Endothelial cell of umbilical vein (primary cell): ENCODE results near the gene NDUFB7. TPM values are rescaled to one million over a fixed set of nuclear protein-coding genes. Genes with fewer than 3 reads are reported as not detected.

Experiments
- BruUV-seq: library from RNA; stranded (reverse); fragments of 400-500 nt; replicated peaks from 2 replicates; lab custom pipeline; 2021; lab: Mats Ljungman, UMichigan
- CTCF ChIA-PET: fragments of 300-600, 350-600 bp; sonication (Branson Sonifier 250); formaldehyde crosslinking; loops from one replicate; lab custom pipeline; 2021; ENCODE audit warnings: antibody characterized with exemption, inconsistent platforms; lab: Charles Lee
- POLR2A ChIA-PET: fragments of 300-600, 350-600 bp; sonication (Branson Sonifier 250); formaldehyde crosslinking; loops from one replicate; lab custom pipeline; 2021; ENCODE audit warnings: antibody characterized with exemption, inconsistent platforms; lab: Charles Lee
- DNase-seq: peaks from one replicate; pipeline ENCODE4 v3.0.0-alpha.2; 2011; ENCODE audit warnings: low read depth, low spot score
- FAIRE-seq: peaks from 2 replicates; lab custom pipeline; 2011; peaks lifted over from hg19 to GRCh38; lab: Jason Lieb, UNC
- H2AFZ ChIP-seq: 2 replicates; pipeline ENCODE4 v1.6.0; 2012; ENCODE audit warnings: low read depth, low read length, control low read depth, inconsistent platforms
- H3K27ac ChIP-seq: 2 replicates; pipeline ENCODE4 v1.5.1; 2011; ENCODE audit warnings: low read depth, mild to moderate bottlenecking, control low read depth, low read length, moderate library complexity; ENCODE audit not compliant: insufficient read depth
- H3K27me3 ChIP-seq, 2 experiments: 2 replicates each; pipeline versions ENCODE4 v1.6.0 to v1.6.1; 2011; ENCODE audit warnings: low read length in 2 of 2, mixed read lengths in 1 of 2; ENCODE audit not compliant: control insufficient read depth in 2 of 2, insufficient read depth in 2 of 2
- H3K36me3 ChIP-seq, 2 experiments: 2 replicates in 1 of 2; 3 replicates in 1 of 2; pipeline ENCODE4 v1.5.1; 2011; ENCODE audit warnings: low read length in 2 of 2, mild to moderate bottlenecking in 1 of 2, moderate library complexity in 1 of 2; ENCODE audit not compliant: control insufficient read depth in 2 of 2, insufficient read depth in 2 of 2; ENCODE audit errors: extremely low read depth in 1 of 2
- H3K4me1 ChIP-seq: 3 replicates; pipeline ENCODE4 v1.5.1; 2011; ENCODE audit warnings: mild to moderate bottlenecking, low read length; ENCODE audit not compliant: control insufficient read depth, insufficient read depth; ENCODE audit errors: extremely low read depth
- H3K4me2 ChIP-seq: 2 replicates; pipeline ENCODE4 v1.6.1; 2011; ENCODE audit warnings: low read length, control low read depth, mixed read lengths; ENCODE audit not compliant: insufficient read depth
- H3K4me3 ChIP-seq, 3 experiments: fragments of 200-600 bp in 1 of 3; sonication (generic), shearing (Covaris generic) in 1 of 3; replicated peaks in 1 of 3; 2 replicates each; pipeline ENCODE4 v1.5.1; 2011 to 2016; ENCODE audit warnings: control low read depth in 3 of 3, low read length in 3 of 3, mild to moderate bottlenecking in 2 of 3, inconsistent platforms in 1 of 3, low read depth in 1 of 3, moderate library complexity in 1 of 3; ENCODE audit not compliant: insufficient read depth in 1 of 3
- H3K79me2 ChIP-seq: 2 replicates; pipeline ENCODE4 v1.6.0; 2012; ENCODE audit warnings: low read length, inconsistent platforms; ENCODE audit not compliant: control insufficient read depth, insufficient read depth
- H3K9ac ChIP-seq: replicated peaks from 2 replicates; pipeline ENCODE3; 2011; ENCODE audit warnings: low read length, control low read depth; ENCODE audit not compliant: insufficient read depth; ENCODE audit errors: extremely low read depth
- H3K9me1 ChIP-seq: replicated peaks from 3 replicates; pipeline ENCODE4 v1.6.0; 2011; ENCODE audit warnings: mild to moderate bottlenecking, low read length; ENCODE audit not compliant: control insufficient read depth, insufficient read depth; ENCODE audit errors: extremely low read depth
- H3K9me3 ChIP-seq: replicated peaks from 2 replicates; pipeline ENCODE4 v1.5.1; 2012; ENCODE audit warnings: low read length, inconsistent platforms; ENCODE audit not compliant: control insufficient read depth, insufficient read depth
- H4K20me1 ChIP-seq: replicated peaks from 2 replicates; pipeline ENCODE3; 2011; ENCODE audit warnings: mild to moderate bottlenecking, low read length; ENCODE audit not compliant: control insufficient read depth, insufficient read depth; ENCODE audit errors: extremely low read depth
- CTCF ChIP-seq, 2 donors: IDR thresholded peaks; 1 replicate in 1 of 2; 2 replicates in 1 of 2; pipeline ENCODE4 v1.5.1; 2011; ENCODE audit warnings: low read length in 2 of 2, mild to moderate bottlenecking in 2 of 2, moderate library complexity in 2 of 2, control low read depth in 1 of 2, inconsistent platforms in 1 of 2, low read depth in 1 of 2; ENCODE audit not compliant: insufficient read depth in 1 of 2; ENCODE audit errors: extremely low read depth in 1 of 2
- EZH2 ChIP-seq: IDR thresholded peaks from 2 replicates; pipeline ENCODE4 v1.6.1; 2012; ENCODE audit warnings: borderline replicate concordance, low read depth, mild to moderate bottlenecking, moderate library complexity, low read length, inconsistent platforms; ENCODE audit not compliant: severe bottlenecking
- POLR2AphosphoS5 ChIP-seq: IDR thresholded peaks from 2 replicates; pipeline ENCODE4 v1.6.1; 2012; ENCODE audit warnings: low read depth, mild to moderate bottlenecking, control low read depth, low read length, moderate library complexity; ENCODE audit not compliant: insufficient read depth
- dilution Hi-C: fragments of 300-500 bp; cut with MboI; formaldehyde crosslinking; loops from one replicate; pipeline ENCODE4 v1.15.0; 2019; ENCODE audit warnings: low sequenced_read_pairs; ENCODE audit not compliant: extremely low pct_ligation_motif_present
- intact Hi-C: fragments of 100-400 bp; cut with micrococcal nuclease; formaldehyde crosslinking; loops from one replicate; pipeline ENCODE4 v1.10.0; 2022
- polyA plus RNA-seq, 4 experiments: library from polyadenylated mRNA; depleted of rRNA in 3 of 4; stranded (reverse) in 3 of 4; unstranded in 1 of 4; fragments of >200 nt; gene quantifications; 2 replicates each; pipeline versions ENCODE4 v1.2.1 to v1.2.3, GENCODE V29; 2011 to 2012; ENCODE audit warnings: missing spikeins in 1 of 4
- total RNA-seq: library from RNA; stranded (reverse); gene quantifications from 2 replicates; pipeline ENCODE4 v1.2.3, GENCODE V29; 2021

The NDUFB7 gene
- total and polyA plus RNA-seq, 2 donors (not counting 3 experiments of a cell fraction or from before 2014, with no cell fraction given) = 177 to 655 TPM

GRCh38 chr19:14556662-14557188, 15.1 kb downstream of the NDUFB7 start:
- Histone ChIP-seq H3K27ac (no peak overlapping the region), H3K36me3 (no peaks in the 10 kb centered on the region), H3K4me3 (no peak overlapping the region), H3K27me3 (no peaks in the 10 kb centered on the region), H3K9me1 (no peaks in the 10 kb centered on the region), H3K9me3 (no peaks in the 10 kb centered on the region), H3K9ac (no peak overlapping the region), H4K20me1 (no peaks in the 10 kb centered on the region), H2AFZ (peak overlapping the region; percentile 62), H3K4me1 (peaks cover 6% of the 10 kb centered on the region), H3K79me2 (peaks cover 2% of the 10 kb centered on the region), H3K4me2 (peak overlapping the region; percentile 20)
- DNase-seq = peak; percentile 79
- FAIRE-seq = peak; percentile 75
- POLR2A ChIA-PET = interaction anchor here (1.3 kb wide), 1 partner anchor 38 kb away, joined by 3 read pairs; the partner anchor contains the start of gene DNAJB1
- dilution Hi-C loops (no loop called here), intact Hi-C loops (loop anchor here (1.0 kb wide), 3 partner anchors 19 to 130 kb away; no protein-coding TSS in a partner anchor)
- CTCF ChIA-PET = interaction anchor here (0.7 to 2.5 kb wide), 14 partner anchors 9 to 133 kb away, joined by 3 to 19 read pairs (median 6); partner anchors contain the start of genes DNAJB1, NDUFB7 and ZNF333
- BruUV-seq = no TSS peak
- TF ChIP-seq EZH2 (no peak), POLR2AphosphoS5 (peak; percentile 39), CTCF (IDR thresholded peaks at IDR 0.05; ENCODE audit: extremely low read depth in 1 of 2, insufficient read depth in 1 of 2, low read depth in 1 of 2, low read length in 2 of 2) (peak; percentile 98 to 99)
